Measurements from ENCODE around the gene ABCC8. TPM values are rescaled to one million over a fixed set of nuclear protein-coding genes. Genes with fewer than 3 reads are reported as not detected.

ABCC8 gene
- polyA plus RNA-seq, 4 donors: 0.81 to 11.2 (median 3.6) TPM

- no peak overlapping the region for H3K27ac ChIP-seq (ENCODE audit: low read depth in 1 of 3, low read length in 2 of 3)
- no peak for FAIRE-seq
- H3K27me3 ChIP-seq (ENCODE audit: control insufficient read depth in 3 of 3, insufficient read depth in 3 of 3, low read length in 3 of 3): no peaks in the 10 kb centered on the region
- H3K4me1 ChIP-seq (ENCODE audit: control insufficient read depth in 3 of 3, insufficient read depth in 2 of 3, low read depth in 1 of 3, low read length in 2 of 3): peaks cover 0 to 1% (median 0%) of the 10 kb centered on the region in 3 donors
- DNase-seq: no peak
- no peak overlapping the region for H3K4me3 ChIP-seq (ENCODE audit: low read depth in 1 of 3, low read length in 3 of 3)
- 86 to 89% (median 87%) methylated on average over 10 of the region's 10 CpGs for WGBS, 3 donors
- H3K9me3 ChIP-seq (ENCODE audit: control insufficient read depth in 2 of 2, insufficient read depth in 1 of 2, low read depth in 1 of 2, low read length in 1 of 2): peaks cover 0 to 4% of the 10 kb centered on the region in 2 donors
- no peaks in the 10 kb centered on the region for H3K36me3 ChIP-seq (ENCODE audit: control insufficient read depth in 3 of 3, insufficient read depth in 2 of 3, low read depth in 1 of 3, low read length in 3 of 3)
These were observed 81.8 kb downstream of the ABCC8 start for GRCh38 chr11:17394743-17395390.

GRCh38 chr11:17393472-17393871 lies 83.2 kb downstream of the ABCC8 start:
- H3K27ac ChIP-seq (ENCODE audit: low read depth in 1 of 3, low read length in 2 of 3): no peak overlapping the region
- H3K4me3 ChIP-seq (ENCODE audit: low read depth in 1 of 3, low read length in 3 of 3): no peak overlapping the region
- WGBS, 3 donors: 92 to 94% (median 93%) methylated on average over 6 of the region's 6 CpGs
- H3K9me3 ChIP-seq (ENCODE audit: control insufficient read depth in 2 of 2, insufficient read depth in 1 of 2, low read depth in 1 of 2, low read length in 1 of 2): peaks cover 0 to 4% of the 10 kb centered on the region in 2 donors
- H3K27me3 ChIP-seq (ENCODE audit: control insufficient read depth in 3 of 3, insufficient read depth in 3 of 3, low read length in 3 of 3): no peaks in the 10 kb centered on the region
- peaks cover 0 to 4% (median 0%) of the 10 kb centered on the region in 3 donors for H3K4me1 ChIP-seq (ENCODE audit: control insufficient read depth in 3 of 3, insufficient read depth in 2 of 3, low read depth in 1 of 3, low read length in 2 of 3)
- no peaks in the 10 kb centered on the region for H3K36me3 ChIP-seq (ENCODE audit: control insufficient read depth in 3 of 3, insufficient read depth in 2 of 3, low read depth in 1 of 3, low read length in 3 of 3)
- FAIRE-seq: no peak
- DNase-seq: no peak

- Histone ChIP-seq H3K27me3 (ENCODE audit: control insufficient read depth in 3 of 3, insufficient read depth in 3 of 3, low read length in 3 of 3) (no peaks in the 10 kb centered on the region), H3K9me3 (ENCODE audit: control insufficient read depth in 2 of 2, insufficient read depth in 1 of 2, low read depth in 1 of 2, low read length in 1 of 2) (peaks cover 0 to 4% of the 10 kb centered on the region in 2 donors), H3K27ac (ENCODE audit: low read depth in 1 of 3, low read length in 2 of 3) (no peak overlapping the region), H3K4me1 (ENCODE audit: control insufficient read depth in 3 of 3, insufficient read depth in 2 of 3, low read depth in 1 of 3, low read length in 2 of 3) (peaks cover 0 to 4% (median 0%) of the 10 kb centered on the region in 3 donors), H3K4me3 (ENCODE audit: low read depth in 1 of 3, low read length in 3 of 3) (no peak overlapping the region), H3K36me3 (ENCODE audit: control insufficient read depth in 3 of 3, insufficient read depth in 2 of 3, low read depth in 1 of 3, low read length in 3 of 3) (no peaks in the 10 kb centered on the region)
- DNase-seq (no peak), FAIRE-seq (no peak)
- WGBS, 3 donors: 83 to 93% (median 89%) methylated on average over 14 of the region's 14 CpGs
These were observed 83.8 kb downstream of the ABCC8 start for GRCh38 chr11:17392872-17393271.

- 39 to 73% (median 42%) methylated on average over 3 of the region's 3 CpGs for WGBS, 3 donors
These were observed 84.9 kb downstream of the ABCC8 start for GRCh38 chr11:17391493-17392355.

GRCh38 chr11:17389957-17390649 lies 86.5 kb downstream of the ABCC8 start:
- Histone ChIP-seq H3K27ac (ENCODE audit: low read depth in 1 of 3, low read length in 2 of 3) (no peak overlapping the region), H3K4me3 (ENCODE audit: low read depth in 1 of 3, low read length in 3 of 3) (no peak overlapping the region), H3K27me3 (ENCODE audit: control insufficient read depth in 3 of 3, insufficient read depth in 3 of 3, low read length in 3 of 3) (no peaks in the 10 kb centered on the region), H3K9me3 (ENCODE audit: control insufficient read depth in 2 of 2, insufficient read depth in 1 of 2, low read depth in 1 of 2, low read length in 1 of 2) (peaks cover 0 to 4% of the 10 kb centered on the region in 2 donors), H3K36me3 (ENCODE audit: control insufficient read depth in 3 of 3, insufficient read depth in 2 of 3, low read depth in 1 of 3, low read length in 3 of 3) (peaks cover 0 to 19% (median 0%) of the 10 kb centered on the region in 3 donors), H3K4me1 (ENCODE audit: control insufficient read depth in 3 of 3, insufficient read depth in 2 of 3, low read depth in 1 of 3, low read length in 2 of 3) (peaks cover 0 to 4% (median 0%) of the 10 kb centered on the region in 3 donors)
- no peak for FAIRE-seq
- WGBS, 3 donors: 51 to 62% (median 59%) methylated on average over 10 of the region's 10 CpGs
- DNase-seq: no peak

More at GRCh38 chr11:17391493-17392355, 84.9 kb downstream of the ABCC8 start:
- FAIRE-seq (no peak), DNase-seq (no peak)
- Histone ChIP-seq H3K4me3 (ENCODE audit: low read depth in 1 of 3, low read length in 3 of 3) (no peak overlapping the region), H3K4me1 (ENCODE audit: control insufficient read depth in 3 of 3, insufficient read depth in 2 of 3, low read depth in 1 of 3, low read length in 2 of 3) (peaks cover 0 to 4% (median 0%) of the 10 kb centered on the region in 3 donors), H3K27me3 (ENCODE audit: control insufficient read depth in 3 of 3, insufficient read depth in 3 of 3, low read length in 3 of 3) (no peaks in the 10 kb centered on the region), H3K36me3 (ENCODE audit: control insufficient read depth in 3 of 3, insufficient read depth in 2 of 3, low read depth in 1 of 3, low read length in 3 of 3) (peaks cover 0 to 6% (median 0%) of the 10 kb centered on the region in 3 donors), H3K9me3 (ENCODE audit: control insufficient read depth in 2 of 2, insufficient read depth in 1 of 2, low read depth in 1 of 2, low read length in 1 of 2) (peaks cover 0 to 4% of the 10 kb centered on the region in 2 donors), H3K27ac (ENCODE audit: low read depth in 1 of 3, low read length in 2 of 3) (no peak overlapping the region)

- H3K9me3 ChIP-seq (ENCODE audit: control insufficient read depth in 2 of 2, insufficient read depth in 1 of 2, low read depth in 1 of 2, low read length in 1 of 2): peaks cover 0 to 4% of the 10 kb centered on the region in 2 donors
- WGBS, 3 donors: 1 to 3% (median 2%) methylated on average over 33 to 54 of the region's 55 CpGs
- DNase-seq (peak; percentile 75 to 90), FAIRE-seq (no peak)
- peak overlapping the region in 2 of 3 donors; percentile 24 to 55 for H3K27ac ChIP-seq (ENCODE audit: low read depth in 1 of 3, low read length in 2 of 3)
- H3K4me1 ChIP-seq (ENCODE audit: control insufficient read depth in 3 of 3, insufficient read depth in 2 of 3, low read depth in 1 of 3, low read length in 2 of 3): peaks cover 0 to 4% (median 0%) of the 10 kb centered on the region in 3 donors
- peak overlapping the region; percentile 44 to 69 (median 51) for H3K4me3 ChIP-seq (ENCODE audit: low read depth in 1 of 3, low read length in 3 of 3)
- peaks cover 0 to 19% (median 0%) of the 10 kb centered on the region in 3 donors for H3K36me3 ChIP-seq (ENCODE audit: control insufficient read depth in 3 of 3, insufficient read depth in 2 of 3, low read depth in 1 of 3, low read length in 3 of 3)
- H3K27me3 ChIP-seq (ENCODE audit: control insufficient read depth in 3 of 3, insufficient read depth in 3 of 3, low read length in 3 of 3): no peaks in the 10 kb centered on the region
These were observed 87.3 kb downstream of the ABCC8 start for GRCh38 chr11:17389211-17389956.

- FAIRE-seq (no peak), DNase-seq (no peak)
- WGBS, 3 donors: 3 to 4% (median 3%) methylated on average over 45 to 53 of the region's 53 CpGs
- Histone ChIP-seq H3K36me3 (ENCODE audit: control insufficient read depth in 3 of 3, insufficient read depth in 2 of 3, low read depth in 1 of 3, low read length in 3 of 3) (peaks cover 0 to 20% (median 0%) of the 10 kb centered on the region in 3 donors), H3K4me3 (ENCODE audit: low read depth in 1 of 3, low read length in 3 of 3) (peak within 1 kb of the TSS; percentile 44 to 69 (median 51)), H3K9me3 (ENCODE audit: control insufficient read depth in 2 of 2, insufficient read depth in 1 of 2, low read depth in 1 of 2, low read length in 1 of 2) (peaks cover 0 to 4% of the 10 kb centered on the region in 2 donors), H3K27me3 (ENCODE audit: control insufficient read depth in 3 of 3, insufficient read depth in 3 of 3, low read length in 3 of 3) (no peaks in the 10 kb centered on the region), H3K27ac (ENCODE audit: low read depth in 1 of 3, low read length in 2 of 3) (peak within 1 kb of the TSS in 2 of 3 donors; percentile 24 to 55), H3K4me1 (ENCODE audit: control insufficient read depth in 3 of 3, insufficient read depth in 2 of 3, low read depth in 1 of 3, low read length in 2 of 3) (peaks cover 0 to 4% (median 0%) of the 10 kb centered on the region in 3 donors)
These were observed 87.9 kb downstream of the ABCC8 start, which contains the start of gene KCNJ11 for GRCh38 chr11:17388609-17389210. KCNJ11 (minus strand) TSS chr11:17388659; CDS start chr11:17388091, 568 bp downstream.

All from small intestine (tissue), 7 donors.